Endothelial cell (in vitro differentiated cells): ENCODE results near the gene DUSP9. TPM values are rescaled to one million over a fixed set of nuclear protein-coding genes. Genes with fewer than 3 reads are reported as not detected.

Experiments used
- DNase-seq: peaks from one replicate; pipeline ENCODE4 v3.0.0; 2021; ENCODE audit warnings: low spot score
- H3K27ac Mint-ChIP-seq: one replicate; pipeline ENCODE4 v1.8.0; 2021; ENCODE audit warnings: mixed read lengths, inconsistent platforms; ENCODE audit not compliant: unreplicated experiment
- H3K27me3 Mint-ChIP-seq: one replicate; pipeline ENCODE4 v1.8.0; 2021; ENCODE audit warnings: mild to moderate bottlenecking, moderate library complexity, mixed read lengths, inconsistent platforms; ENCODE audit not compliant: unreplicated experiment
- H3K36me3 Mint-ChIP-seq: one replicate; pipeline ENCODE4 v1.8.0; 2021; ENCODE audit warnings: mild to moderate bottlenecking, low read depth, mixed read lengths, inconsistent platforms; ENCODE audit not compliant: unreplicated experiment
- H3K4me1 Mint-ChIP-seq: one replicate; pipeline ENCODE4 v1.8.0; 2021; ENCODE audit warnings: mild to moderate bottlenecking, mixed read lengths, inconsistent platforms; ENCODE audit not compliant: unreplicated experiment
- H3K4me3 Mint-ChIP-seq: one replicate; pipeline ENCODE4 v1.8.0; 2021; ENCODE audit warnings: mild to moderate bottlenecking, mixed read lengths, inconsistent platforms; ENCODE audit not compliant: unreplicated experiment
- H3K9me3 Mint-ChIP-seq: one replicate; pipeline ENCODE4 v1.8.0; 2021; ENCODE audit warnings: mixed read lengths, inconsistent platforms; ENCODE audit not compliant: unreplicated experiment
- CTCF ChIP-seq: fragments of 200-600 bp; sonication (generic); IDR thresholded peaks from one replicate; pipeline ENCODE4 v1.5.0; 2021; ENCODE audit warnings: antibody characterized with exemption; ENCODE audit not compliant: unreplicated experiment
- total RNA-seq: library from RNA; stranded (reverse); fragmentation: NEBNext Ultra II Directional; extraction: Animal tissue kit (Norgen Biotek cat#: 25700); gene quantifications from one replicate; pipeline ENCODE4 v1.2.1, GENCODE V29; 2021; ENCODE audit not compliant: unreplicated experiment

The DUSP9 gene
- total RNA-seq, 1 donor from 2014 or later, result not detected

GRCh38 chrX:153622661-153623309 lies 24.2 kb upstream of the DUSP9 start:
- no peaks in the 10 kb centered on the region for H3K9me3 Mint-ChIP-seq

GRCh38 chrX:153623310-153624029 lies 23.5 kb upstream of the DUSP9 start:
- Mint-ChIP-seq H3K36me3 (no peaks in the 10 kb centered on the region), H3K4me3 (no peak overlapping the region), H3K4me1 (no peaks in the 10 kb centered on the region), H3K9me3 (no peaks in the 10 kb centered on the region), H3K27ac (no peak overlapping the region), H3K27me3 (no peaks in the 10 kb centered on the region)
- TF ChIP-seq CTCF, result no peak
- DNase-seq, result no peak

More at GRCh38 chrX:153622661-153623309, 24.2 kb upstream of the DUSP9 start:
- H3K27me3 Mint-ChIP-seq, result no peaks in the 10 kb centered on the region
- DNase-seq, result no peak
- H3K36me3 Mint-ChIP-seq, result no peaks in the 10 kb centered on the region
- no peaks in the 10 kb centered on the region for H3K4me1 Mint-ChIP-seq
- no peak overlapping the region for H3K4me3 Mint-ChIP-seq
- TF ChIP-seq CTCF, result no peak
- H3K27ac Mint-ChIP-seq, result no peak overlapping the region

GRCh38 chrX:153624196-153625091 lies 22.6 kb upstream of the DUSP9 start:
- H3K27ac Mint-ChIP-seq, result no peak overlapping the region
- no peak for DNase-seq
- H3K4me1 Mint-ChIP-seq, result no peaks in the 10 kb centered on the region
- no peaks in the 10 kb centered on the region for H3K36me3 Mint-ChIP-seq
- TF ChIP-seq CTCF, result no peak
- H3K27me3 Mint-ChIP-seq, result no peaks in the 10 kb centered on the region
- H3K9me3 Mint-ChIP-seq, result no peaks in the 10 kb centered on the region
- no peak overlapping the region for H3K4me3 Mint-ChIP-seq

GRCh38 chrX:153625271-153626024 lies 21.6 kb upstream of the DUSP9 start:
- H3K27me3 Mint-ChIP-seq, result peaks cover 1% of the 10 kb centered on the region
- no peak overlapping the region for H3K27ac Mint-ChIP-seq
- TF ChIP-seq CTCF, result no peak
- no peaks in the 10 kb centered on the region for H3K36me3 Mint-ChIP-seq
- H3K9me3 Mint-ChIP-seq, result no peaks in the 10 kb centered on the region
- H3K4me1 Mint-ChIP-seq, result no peaks in the 10 kb centered on the region
- DNase-seq, result no peak
- no peak overlapping the region for H3K4me3 Mint-ChIP-seq
